Stimulated activated naive CD4-positive, alpha-beta T cell treated with Interleukin-2 at 50 U/mL for 16 hours (primary cell): ENCODE data around the gene ST7L.

Experiments
- DNase-seq: peaks from one replicate; lab custom pipeline; 2025; lab: John Stamatoyannopoulos, UW

Gene ST7L

GRCh38 chr1:112515311-112516009, 103.5 kb downstream of the ST7L start:
- no peak for DNase-seq

- DNase-seq, result no peak
Measured at GRCh38 chr1:112514901-112515300, 104.0 kb downstream of the ST7L start.

DNA sequence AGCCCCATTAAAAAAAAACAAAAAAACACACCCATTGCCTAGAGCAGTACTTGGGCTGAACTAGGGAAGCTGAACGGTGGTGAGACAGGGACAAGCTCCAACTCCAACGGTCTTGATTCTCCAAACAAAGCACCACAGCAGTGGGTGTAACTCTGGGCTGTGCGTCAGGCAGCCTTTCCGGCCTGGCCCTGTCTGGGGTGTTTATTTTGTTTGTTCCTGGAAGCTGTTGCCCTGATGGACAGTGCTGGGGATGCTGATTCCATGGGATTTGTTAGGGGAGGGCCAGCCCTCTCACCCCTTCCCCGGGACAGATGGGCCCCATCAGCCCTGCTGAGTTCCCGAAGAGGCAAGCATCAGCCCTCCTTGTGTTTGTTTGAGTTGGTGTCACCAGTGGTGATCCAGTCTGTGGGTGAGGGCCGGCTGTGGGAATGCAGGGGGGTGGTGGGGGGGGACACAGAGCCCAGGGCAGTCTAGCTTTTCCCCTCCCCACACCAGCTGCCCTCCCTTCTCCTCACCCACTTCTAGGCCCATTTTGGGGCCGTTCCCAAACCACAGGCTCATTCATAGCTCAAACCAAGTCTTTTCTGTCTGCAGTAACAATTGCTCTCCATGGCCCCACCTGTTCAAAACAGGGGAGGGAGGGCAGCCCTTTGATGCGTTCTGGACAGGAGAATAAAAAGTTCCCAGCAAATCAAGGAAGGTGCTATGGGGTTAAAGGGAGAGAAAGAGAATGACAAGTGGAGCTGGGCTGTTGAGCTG, 105.7 kb downstream of the ST7L start:
- no peak for DNase-seq

- DNase-seq, result no peak
Measured at GRCh38 chr1:112511897-112512296, 107.0 kb downstream of the ST7L start.

- DNase-seq, result no peak
Measured at GRCh38 chr1:112510340-112510739, 108.6 kb downstream of the ST7L start.

GRCh38 chr1:112509660-112510178, 109.2 kb downstream of the ST7L start:
- no peak for DNase-seq

GRCh38 chr1:112509005-112509659, 109.8 kb downstream of the ST7L start:
- DNase-seq, result no peak

- DNase-seq, result peak; percentile 40
Measured at GRCh38 chr1:112508278-112509004, 110.5 kb downstream of the ST7L start, which contains the start of gene WNT2B. TSS of gene WNT2B (plus strand) at chr1:112508965. CDS start at chr1:112509263, 298 bp downstream.

DNA sequence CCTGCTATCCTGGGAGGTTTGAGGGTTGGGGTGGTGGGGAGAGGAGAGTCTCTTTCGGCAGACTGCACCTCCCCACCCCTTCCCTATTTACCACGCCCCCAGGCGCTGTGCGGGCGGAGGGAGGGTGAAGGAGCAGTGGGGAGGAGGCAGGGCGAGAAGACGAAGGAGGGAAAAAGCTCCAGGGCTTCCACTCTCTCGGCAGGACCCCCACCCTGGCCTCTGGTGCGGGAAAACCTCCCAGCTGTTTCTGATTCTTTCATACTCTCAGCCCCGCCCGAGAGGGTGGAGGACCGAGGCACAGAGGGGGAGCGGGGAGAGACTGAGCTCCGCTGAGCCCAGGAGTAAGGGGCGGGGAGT, 111.0 kb downstream of the ST7L start:
- DNase-seq, result peak; percentile 3

DNA sequence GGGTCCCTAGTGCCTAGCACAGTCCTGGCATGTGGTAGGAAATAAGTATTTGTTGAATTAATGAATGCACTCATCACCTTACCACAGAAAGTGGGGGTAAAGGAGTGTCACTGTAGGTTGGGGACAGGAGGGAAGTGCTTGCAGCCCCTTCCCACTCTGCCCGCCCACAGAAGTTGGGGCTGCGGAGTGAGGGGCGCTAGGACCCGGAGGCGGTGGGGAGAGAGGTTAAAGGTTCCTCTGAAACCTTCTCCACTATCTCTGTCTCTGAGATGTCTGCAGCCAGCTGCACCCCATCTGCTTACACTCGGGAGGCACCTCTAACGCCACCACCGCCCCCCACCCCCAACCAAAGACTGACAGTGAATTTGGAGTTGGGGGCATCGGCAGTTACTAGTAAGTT, 111.6 kb downstream of the ST7L start:
- no peak for DNase-seq

- DNase-seq, result no peak
Measured at GRCh38 chr1:112506731-112507130, 112.2 kb downstream of the ST7L start.

DNA sequence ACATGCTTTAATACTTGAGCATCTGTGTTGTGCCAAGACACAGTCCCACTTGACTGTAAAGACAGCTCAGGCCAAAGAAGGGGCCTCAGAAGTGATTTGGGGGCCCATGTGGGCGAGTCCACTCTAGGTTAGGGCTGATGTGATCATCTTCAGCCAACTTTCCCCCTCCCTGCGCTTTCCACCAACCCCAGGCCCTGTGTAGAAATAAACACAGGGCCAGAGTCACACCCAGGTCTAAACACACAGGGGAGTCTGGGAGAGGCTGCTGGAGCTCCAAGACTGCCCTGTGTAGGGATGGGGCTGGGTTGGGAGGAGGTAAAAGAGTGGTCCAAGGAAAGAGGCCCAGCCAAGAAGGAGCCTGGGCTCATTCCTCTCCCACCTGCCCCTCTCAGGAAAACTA, 112.6 kb downstream of the ST7L start:
- DNase-seq, result no peak

DNA sequence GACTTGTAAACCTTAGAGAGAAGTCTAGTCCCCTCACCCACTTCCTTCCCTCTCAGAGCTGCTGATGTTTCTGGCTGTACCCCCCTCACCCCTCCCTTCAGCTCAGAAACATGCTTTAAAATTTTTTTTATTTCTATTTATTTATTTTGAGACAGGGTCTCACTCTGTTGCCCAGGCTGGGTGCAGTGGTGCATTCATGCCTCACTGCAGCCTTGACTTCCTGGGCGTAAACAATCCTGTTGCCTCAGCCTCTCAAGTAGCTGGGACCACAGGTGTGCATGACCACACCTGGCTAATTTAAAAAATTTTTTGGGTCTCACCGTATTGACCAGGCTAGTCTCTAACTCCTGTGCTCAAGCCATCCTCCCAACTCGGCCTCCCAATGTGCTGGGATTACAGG, 113.1 kb downstream of the ST7L start:
- DNase-seq, result no peak

- DNase-seq, result no peak
Measured at GRCh38 chr1:112505400-112505785, 113.5 kb downstream of the ST7L start.

GRCh38 chr1:112504661-112505399, 114.1 kb downstream of the ST7L start:
- no peak for DNase-seq

DNA sequence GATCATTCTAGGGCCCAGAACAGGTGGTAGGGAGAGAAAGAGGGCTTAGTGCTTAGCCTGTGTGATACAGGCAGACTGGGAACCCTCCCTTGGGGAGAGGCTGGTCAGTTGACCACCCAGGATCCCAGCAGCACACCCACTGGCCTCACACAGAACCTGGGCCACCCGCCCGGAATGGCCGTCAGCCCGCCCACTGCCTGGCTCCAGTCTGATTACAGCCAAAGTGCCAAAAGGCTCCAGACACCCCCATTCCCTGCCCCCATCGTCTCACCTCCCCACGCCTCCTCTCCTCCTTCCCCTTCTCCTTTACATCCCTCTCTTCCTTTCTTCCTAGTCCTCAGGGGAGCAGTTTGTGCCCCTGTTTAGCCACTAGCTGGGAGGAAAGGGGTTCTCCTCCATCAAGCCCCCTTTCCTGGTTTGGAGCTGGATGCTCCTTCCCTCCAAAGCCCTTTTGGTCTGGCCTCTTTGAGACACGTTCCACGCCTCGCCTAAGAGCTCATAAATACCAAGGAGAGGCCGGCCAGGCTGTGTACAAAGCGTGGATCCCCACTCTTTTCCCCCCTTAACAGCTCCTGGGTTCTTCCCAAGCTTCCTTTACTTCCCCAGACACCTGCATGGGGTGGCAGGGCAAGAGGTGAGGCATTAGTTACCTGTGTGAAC, 114.8 kb downstream of the ST7L start:
- no peak for DNase-seq

DNA sequence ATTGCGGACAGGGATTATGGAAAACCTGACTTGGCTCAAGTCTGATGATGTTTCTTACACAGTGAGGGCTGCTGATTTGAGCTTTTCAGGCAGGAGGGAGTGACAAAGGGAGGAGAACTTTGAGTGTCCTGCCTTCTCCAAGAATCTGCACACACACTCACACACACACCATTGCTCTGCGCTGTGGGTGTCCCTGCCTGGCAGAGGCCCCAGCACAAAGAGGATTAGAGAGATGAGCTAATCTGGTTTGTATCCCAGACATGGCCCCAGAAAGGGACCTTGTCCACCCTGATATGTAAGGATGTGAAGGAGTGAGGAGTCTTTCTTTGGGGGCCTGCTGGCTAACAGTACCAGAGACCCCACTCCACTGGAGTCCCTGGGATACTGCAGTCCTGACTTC, 116.1 kb downstream of the ST7L start:
- DNase-seq, result no peak

- peak; percentile 41 for DNase-seq
Measured at GRCh38 chr1:112501810-112502641, 116.9 kb downstream of the ST7L start.

GRCh38 chr1:112496290-112496689, 122.7 kb downstream of the ST7L start:
- DNase-seq, result no peak

GRCh38 chr1:112493351-112493750, 125.6 kb downstream of the ST7L start:
- DNase-seq, result no peak
